Body of pancreas (tissue), 4 donors: Measurements from ENCODE around the gene NR3C1.

Experiments
- POLR2A ChIP-seq, 3 donors: fragments of 450-650 bp; IDR thresholded peaks; one replicate each; pipeline ENCODE4 v1.6.1; 2016; ENCODE audit warnings: antibody characterized with exemption in 3 of 3, mild to moderate bottlenecking in 2 of 3
- TF ChIP-seq, protein P1 (sequence below), 7 experiments: fragments of 450-650 bp in 4 of 7; fragments of 200-600 bp in 3 of 7; sonication (generic) in 3 of 7; IDR thresholded peaks; one replicate each; pipeline ENCODE4 v1.5.1; 2016 to 2019; ENCODE audit warnings: antibody characterized with exemption in 7 of 7

DNA sequence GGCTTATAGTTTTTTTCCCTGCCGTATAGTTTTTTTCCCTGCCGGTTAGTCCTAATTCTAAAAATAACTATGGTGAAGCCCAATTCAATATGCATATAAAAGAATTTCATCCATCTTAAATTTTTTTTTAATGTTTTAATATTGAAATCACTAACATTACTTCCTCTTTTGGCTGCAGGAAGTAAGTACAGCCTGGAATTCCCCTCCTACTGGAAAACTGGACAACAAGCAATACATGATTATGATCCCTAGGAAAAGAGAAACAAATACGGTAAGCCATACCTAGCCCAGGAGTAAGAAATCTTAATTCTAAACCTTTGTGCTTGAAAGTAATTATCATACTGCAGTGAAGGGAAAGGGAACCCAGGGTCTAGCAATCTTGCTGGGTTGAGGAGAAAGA lies 119.0 kb downstream of the NR3C1 start:
- TF ChIP-seq, protein P1, sequence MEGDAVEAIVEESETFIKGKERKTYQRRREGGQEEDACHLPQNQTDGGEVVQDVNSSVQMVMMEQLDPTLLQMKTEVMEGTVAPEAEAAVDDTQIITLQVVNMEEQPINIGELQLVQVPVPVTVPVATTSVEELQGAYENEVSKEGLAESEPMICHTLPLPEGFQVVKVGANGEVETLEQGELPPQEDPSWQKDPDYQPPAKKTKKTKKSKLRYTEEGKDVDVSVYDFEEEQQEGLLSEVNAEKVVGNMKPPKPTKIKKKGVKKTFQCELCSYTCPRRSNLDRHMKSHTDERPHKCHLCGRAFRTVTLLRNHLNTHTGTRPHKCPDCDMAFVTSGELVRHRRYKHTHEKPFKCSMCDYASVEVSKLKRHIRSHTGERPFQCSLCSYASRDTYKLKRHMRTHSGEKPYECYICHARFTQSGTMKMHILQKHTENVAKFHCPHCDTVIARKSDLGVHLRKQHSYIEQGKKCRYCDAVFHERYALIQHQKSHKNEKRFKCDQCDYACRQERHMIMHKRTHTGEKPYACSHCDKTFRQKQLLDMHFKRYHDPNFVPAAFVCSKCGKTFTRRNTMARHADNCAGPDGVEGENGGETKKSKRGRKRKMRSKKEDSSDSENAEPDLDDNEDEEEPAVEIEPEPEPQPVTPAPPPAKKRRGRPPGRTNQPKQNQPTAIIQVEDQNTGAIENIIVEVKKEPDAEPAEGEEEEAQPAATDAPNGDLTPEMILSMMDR (IDR thresholded peaks at IDR 0.05), result no peak
- no peak for TF ChIP-seq POLR2A (IDR thresholded peaks at IDR 0.05)
